IMR-90 (cell line): ENCODE data around the gene VDAC2.

ENCODE experiments used
- BHLHE40 ChIP-seq: fragments of 150-350 bp; IDR thresholded peaks from 2 replicates; pipeline ENCODE4 v1.6.1; 2016; ENCODE audit warnings: mild to moderate bottlenecking, low read depth, low read length
- CEBPB ChIP-seq: IDR thresholded peaks from 2 replicates; pipeline ENCODE4 v1.6.1; 2012; ENCODE audit warnings: low read depth, low read length, improper control_type of control experiment
- CTCF ChIP-seq: conservative IDR thresholded peaks from 2 replicates; pipeline ENCODE4 v1.5.1; 2012; ENCODE audit warnings: mild to moderate bottlenecking, low read depth, low read length, improper control_type of control experiment
- POLR2A ChIP-seq: IDR thresholded peaks from 2 replicates; pipeline ENCODE4 v1.6.1; 2012; ENCODE audit warnings: mild to moderate bottlenecking, low read depth, low read length
- RAD21 ChIP-seq: IDR thresholded peaks from 2 replicates; pipeline ENCODE4 v1.6.1; 2012; ENCODE audit warnings: low read length, improper control_type of control experiment
- SMC3 ChIP-seq: fragments of 150-350 bp; IDR thresholded peaks from 2 replicates; pipeline ENCODE4 v1.6.1; 2016; ENCODE audit warnings: low read depth, mild to moderate bottlenecking, antibody characterized with exemption, low read length, moderate library complexity

GRCh38 chr10:75226095-75226494 lies 15.5 kb downstream of the VDAC2 start:
- no peak for TF ChIP-seq RAD21
- TF ChIP-seq CTCF: no peak
- no peak for TF ChIP-seq POLR2A
- no peak for TF ChIP-seq SMC3
- no peak for TF ChIP-seq BHLHE40
- no peak for TF ChIP-seq CEBPB
